ENCODE measurements around the gene PDE7B. TPM values are rescaled to one million over a fixed set of nuclear protein-coding genes. Genes with fewer than 3 reads are reported as not detected.

Gene PDE7B
- total and polyA plus RNA-seq, 2 of the 4 experiments (the other 2 are of a cell fraction): 7.8 to 12.4 TPM

- Histone ChIP-seq H3K9ac (ENCODE audit: low read depth, low read length) (no peak overlapping the region), H3K56ac (ENCODE audit: extremely low read depth, insufficient read depth, low read length) (no peak overlapping the region), H2BK5ac (ENCODE audit: low read depth, low read length, poor library complexity, severe bottlenecking) (peak overlapping the region; percentile 40), H3K14ac (replicated peaks; ENCODE audit: low read depth, low read length) (no peak overlapping the region), H2AK9ac (replicated peaks; ENCODE audit: low read depth, low read length, poor library complexity) (no peak overlapping the region), H2BK15ac (ENCODE audit: low read depth, low read length) (peak overlapping the region; percentile 86; the same call in 1 of the 3 replicates), H4K5ac (ENCODE audit: low read depth, low read length) (peak overlapping the region; percentile 21; the same call in 1 of the 2 replicates), H3K79me1 (ENCODE audit: low read depth in 1 of 2, low read length in 2 of 2) (peaks cover 25 to 34% of the 10 kb centered on the region in 2 experiments; a peak in 3 of 4 replicates), H4K20me1 (ENCODE audit: insufficient read depth, low read length) (no peaks in the 10 kb centered on the region), H3K4me3 (ENCODE audit: insufficient read depth, low read depth, low read length) (no peak overlapping the region), H2BK20ac (ENCODE audit: low read depth, low read length) (no peak overlapping the region), H3K4me1 (ENCODE audit: control insufficient read depth, insufficient read depth, low read length) (peaks cover 15% of the 10 kb centered on the region), H3K27ac (ENCODE audit: insufficient read depth, low read length) (no peak overlapping the region), H3K9me1 (ENCODE audit: insufficient read depth, low read length) (peaks cover 7% of the 10 kb centered on the region; the same call in 1 of the 2 replicates), H4K8ac (ENCODE audit: low read depth in 2 of 2, low read length in 2 of 2) (no peak overlapping the region), H4K91ac (ENCODE audit: insufficient read depth, low read depth, low read length) (no peak overlapping the region), H2AFZ (replicated peaks; ENCODE audit: low read length, poor library complexity) (no peak overlapping the region), H3K9me3 (ENCODE audit: control insufficient read depth, insufficient read depth, low read length) (no peaks in the 10 kb centered on the region), H3K23ac (ENCODE audit: low read depth, low read length) (no peak overlapping the region), H3K27me3 (ENCODE audit: control insufficient read depth, insufficient read depth, low read length) (no peaks in the 10 kb centered on the region), H2BK120ac (ENCODE audit: low read depth, low read length) (no peak overlapping the region), H3K18ac (ENCODE audit: low read depth, low read length) (no peak overlapping the region; the same call in 1 of the 2 replicates), H2AK5ac (ENCODE audit: low read depth, low read length) (no peak overlapping the region), H3K36me3 (ENCODE audit: control insufficient read depth, insufficient read depth, low read length) (no peaks in the 10 kb centered on the region), H3K4ac (ENCODE audit: low read depth, low read length) (peak overlapping the region; percentile 24; the same call in 1 of the 2 replicates), H3K4me2 (ENCODE audit: low read depth, low read length) (no peak overlapping the region)
- TF ChIP-seq, protein P1, sequence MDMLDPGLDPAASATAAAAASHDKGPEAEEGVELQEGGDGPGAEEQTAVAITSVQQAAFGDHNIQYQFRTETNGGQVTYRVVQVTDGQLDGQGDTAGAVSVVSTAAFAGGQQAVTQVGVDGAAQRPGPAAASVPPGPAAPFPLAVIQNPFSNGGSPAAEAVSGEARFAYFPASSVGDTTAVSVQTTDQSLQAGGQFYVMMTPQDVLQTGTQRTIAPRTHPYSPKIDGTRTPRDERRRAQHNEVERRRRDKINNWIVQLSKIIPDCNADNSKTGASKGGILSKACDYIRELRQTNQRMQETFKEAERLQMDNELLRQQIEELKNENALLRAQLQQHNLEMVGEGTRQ (IDR thresholded peaks at IDR 0.05; ENCODE audit: low read depth, low read length): no peak
- TF ChIP-seq ELK1 (IDR thresholded peaks at IDR 0.05; ENCODE audit: borderline replicate concordance, low read depth, low read length) (no peak), CEBPB (IDR thresholded peaks at IDR 0.05; ENCODE audit: low read depth, low read length) (no peak), CTCF (conservative IDR thresholded peaks at IDR 0.05; ENCODE audit: low read depth, low read length) (peak; percentile 69), MAZ (IDR thresholded peaks at IDR 0.05; ENCODE audit: borderline replicate concordance, low read depth, low read length) (no peak), SMC3 (IDR thresholded peaks at IDR 0.05; ENCODE audit: low read depth, low read length) (peak; percentile 60), FOS (IDR thresholded peaks at IDR 0.05; ENCODE audit: low read depth, low read length) (no peak), CHD1 (IDR thresholded peaks at IDR 0.05; ENCODE audit: low read depth, low read length) (no peak), MXI1 (IDR thresholded peaks at IDR 0.05; ENCODE audit: borderline replicate concordance, low read depth, low read length) (no peak), POLR2A (IDR thresholded peaks at IDR 0.05; ENCODE audit: low read depth, low read length) (no peak), RCOR1 (IDR thresholded peaks at IDR 0.05; ENCODE audit: insufficient replicate concordance, low read length) (no peak), MAFK (IDR thresholded peaks at IDR 0.05; ENCODE audit: low read depth, low read length) (no peak), NFE2L2 (IDR thresholded peaks at IDR 0.05; ENCODE audit: low read depth, low read length) (no peak), BHLHE40 (IDR thresholded peaks at IDR 0.05; ENCODE audit: low read depth, low read length) (no peak), RFX5 (IDR thresholded peaks at IDR 0.05; ENCODE audit: low read depth, low read length) (no peak), RAD21 (IDR thresholded peaks at IDR 0.05; ENCODE audit: low read length) (peak; percentile 63)
- no TSS peak for BruUV-seq (replicated peaks)
- intact Hi-C loops (cut with micrococcal nuclease): loop anchor here (10.0 kb wide), 1 partner anchor 123 kb away; no protein-coding TSS in a partner anchor
- POLR2A ChIA-PET (ENCODE audit: unreplicated experiment): no interaction called here
- dilution Hi-C loops (cut with HindIII; ENCODE audit: low sequenced_read_pairs, unreplicated experiment): no loop called here
- peak; percentile 81 for ATAC-seq (ENCODE audit: low read depth)
- CTCF ChIA-PET: interaction anchor here (0.6 to 1.1 kb wide), 7 partner anchors 10 to 534 kb away, joined by 3 to 5 read pairs (median 3); no protein-coding TSS in a partner anchor
- DNase-seq: peak; percentile 74
- in situ Hi-C loops (cut with MboI; ENCODE audit: low sequenced_read_pairs): no loop called here
Measured at GRCh38 chr6:136031982-136032381, 180.5 kb downstream of the PDE7B start.
